ENCODE results near the gene TMED5.
"Not testable (repeated sequence)": the region's sequence is repeated elsewhere in the genome, so short reads cannot be mapped to it uniquely, and the experiment has no call there.

Gene TMED5

GRCh38 chr1:93170141-93170678 lies 10.0 kb downstream of the TMED5 start:
- DNase-seq: not testable (repeated sequence)

GRCh38 chr1:93167006-93167405 lies 13.2 kb downstream of the TMED5 start:
- no peak for DNase-seq

- not testable (repeated sequence) for DNase-seq
Observed at GRCh38 chr1:93165895-93166294, 14.3 kb downstream of the TMED5 start.

- DNase-seq: no peak
Observed at GRCh38 chr1:93164816-93165215, 15.4 kb downstream of the TMED5 start.

GRCh38 chr1:93163314-93163713 lies 16.9 kb downstream of the TMED5 start:
- not testable (repeated sequence) for DNase-seq

GRCh38 chr1:93159337-93159736 lies 20.9 kb downstream of the TMED5 start:
- DNase-seq: no peak

GRCh38 chr1:93155335-93155734 lies 24.9 kb downstream of the TMED5 start:
- DNase-seq: no peak

GRCh38 chr1:93154898-93155297 lies 25.3 kb downstream of the TMED5 start:
- DNase-seq: no peak

GRCh38 chr1:93152835-93153234 lies 27.4 kb downstream of the TMED5 start:
- no peak for DNase-seq

- no peak for DNase-seq
Observed at GRCh38 chr1:93151474-93151873, 28.7 kb downstream of the TMED5 start.

GRCh38 chr1:93150729-93151128 lies 29.5 kb downstream of the TMED5 start:
- DNase-seq: no peak

- no peak for DNase-seq
Observed at GRCh38 chr1:93148001-93148400, 32.2 kb downstream of the TMED5 start.

GRCh38 chr1:93143769-93144168 lies 36.4 kb downstream of the TMED5 start:
- DNase-seq: no peak

GRCh38 chr1:93143136-93143535 lies 37.1 kb downstream of the TMED5 start:
- no peak for DNase-seq

- no peak for DNase-seq
Observed at GRCh38 chr1:93142161-93142560, 38.1 kb downstream of the TMED5 start.

- no peak for DNase-seq
Observed at GRCh38 chr1:93140106-93140505, 40.1 kb downstream of the TMED5 start.

- no peak for DNase-seq
Observed at GRCh38 chr1:93137604-93138292, 42.5 kb downstream of the TMED5 start.

GRCh38 chr1:93136445-93136844 lies 43.8 kb downstream of the TMED5 start:
- DNase-seq: no peak

- no peak for DNase-seq
Observed at GRCh38 chr1:93132638-93133037, 47.6 kb downstream of the TMED5 start.

GRCh38 chr1:93129507-93130099 lies 50.6 kb downstream of the TMED5 start:
- DNase-seq: no peak

- no peak for DNase-seq
Observed at GRCh38 chr1:93124556-93125355, 55.5 kb downstream of the TMED5 start.

- no peak for DNase-seq
Observed at GRCh38 chr1:93123201-93123783, 56.9 kb downstream of the TMED5 start.

- DNase-seq: no peak
Observed at GRCh38 chr1:93120614-93121013, 59.6 kb downstream of the TMED5 start.
